ENCODE results near the gene HPX.

DNA sequence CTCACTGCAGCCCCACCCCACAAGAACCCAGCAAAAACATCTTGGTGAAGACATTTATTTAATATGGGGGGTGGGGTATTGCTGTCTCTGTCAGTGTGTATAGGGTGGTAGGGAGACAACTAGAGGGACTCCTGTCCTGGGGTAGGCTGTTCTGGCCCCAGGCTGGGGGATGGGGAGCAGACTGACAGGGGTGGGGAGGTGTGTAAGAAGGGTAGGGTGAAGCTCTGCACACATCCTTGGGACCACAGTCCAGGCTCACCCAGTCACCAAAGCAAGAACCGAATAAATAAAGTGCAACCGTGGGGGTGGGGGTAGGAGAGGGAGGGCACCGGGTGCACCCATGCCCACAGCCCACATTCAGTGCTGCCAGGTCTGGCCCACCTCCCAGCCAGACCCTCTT is 7.8 kb upstream of the HPX start:
- TF ChIP-seq CEBPB (IDR thresholded peaks at IDR 0.05) = no peak
- TF ChIP-seq CBX8 (IDR thresholded peaks at IDR 0.05) = no peak
- TF ChIP-seq KDM1A (IDR thresholded peaks at IDR 0.05; ENCODE audit: low read depth) = no peak
- TF ChIP-seq CTCF (IDR thresholded peaks at IDR 0.05) = no peak
- no peak for TF ChIP-seq SMC3 (IDR thresholded peaks at IDR 0.05)
